Stimulated activated CD4-positive, alpha-beta T cell treated with anti-CD3 and anti-CD28 coated beads, Interleukin-2, amount 100 ng/mL, for 4 hours (primary cell): ENCODE data around the gene CSTF2.
"Not testable (repeated sequence)": the region's sequence is repeated elsewhere in the genome, so short reads cannot be mapped to it uniquely, and the experiment has no call there.

Source experiments
- DNase-seq: peaks from one replicate; pipeline ENCODE4 v3.0.0-alpha.2; 2020; ENCODE audit warnings: low read depth

Gene CSTF2

GRCh38 chrX:100819837-100820666 lies at the start of gene CSTF2:
Gene CSTF2 (plus strand): TSS chrX:100820391. CDS start chrX:100820417, 26 bp downstream.
- DNase-seq = peak; percentile 64

- DNase-seq = not testable (repeated sequence)
Observed at GRCh38 chrX:100796371-100796770, 23.8 kb upstream of the CSTF2 start.

GRCh38 chrX:100797359-100797758 lies 22.8 kb upstream of the CSTF2 start:
- DNase-seq = no peak

- DNase-seq = no peak
Observed at GRCh38 chrX:100798484-100799214, 21.5 kb upstream of the CSTF2 start.

GRCh38 chrX:100802843-100803242 lies 17.3 kb upstream of the CSTF2 start:
- DNase-seq = no peak

- no peak for DNase-seq
Observed at GRCh38 chrX:100804780-100805179, 15.4 kb upstream of the CSTF2 start.

GRCh38 chrX:100808265-100808664 lies 11.9 kb upstream of the CSTF2 start:
- DNase-seq = not testable (repeated sequence)

GRCh38 chrX:100812216-100813158 lies 7.7 kb upstream of the CSTF2 start:
- DNase-seq = no peak

GRCh38 chrX:100817340-100817739 lies 2.9 kb upstream of the CSTF2 start:
- no peak for DNase-seq

GRCh38 chrX:100819534-100819836 lies 706 bp upstream of the CSTF2 start:
- peak; percentile 41 for DNase-seq

GRCh38 chrX:100829730-100830129 lies 9.5 kb downstream of the CSTF2 start:
- no peak for DNase-seq

GRCh38 chrX:100830143-100830542 lies 10.0 kb downstream of the CSTF2 start:
- no peak for DNase-seq

GRCh38 chrX:100830547-100830946 lies 10.4 kb downstream of the CSTF2 start:
- no peak for DNase-seq

GRCh38 chrX:100831219-100831946 lies 11.2 kb downstream of the CSTF2 start:
- no peak for DNase-seq

GRCh38 chrX:100850317-100850716 lies 30.1 kb downstream of the CSTF2 start:
- DNase-seq = no peak

GRCh38 chrX:100852810-100853209 lies 32.6 kb downstream of the CSTF2 start:
- no peak for DNase-seq

GRCh38 chrX:100863326-100863864 lies 43.2 kb downstream of the CSTF2 start:
- DNase-seq = no peak

- DNase-seq = no peak
Observed at GRCh38 chrX:100864657-100865391, 44.6 kb downstream of the CSTF2 start.

GRCh38 chrX:100868273-100868672 lies 48.1 kb downstream of the CSTF2 start:
- no peak for DNase-seq

GRCh38 chrX:100870527-100870926 lies 50.3 kb downstream of the CSTF2 start:
- DNase-seq = no peak
